ENCODE data around the gene HLCS. TPM values are rescaled to one million over a fixed set of nuclear protein-coding genes. Genes with fewer than 3 reads are reported as not detected.
A peak's percentile ranks its signal among the peaks of the same experiment; 100 is the strongest.

HLCS gene
- total RNA-seq (2012; rRNA removed) (18.1 and 21.0 TPM in 2 replicates), polyA plus RNA-seq (2012; rRNA removed) (8.6 and 10.6 TPM in 2 replicates), Bru-seq, nascent RNA (percentile 71 among the genes with signal in this experiment), BruChase-seq, experiment 1, labeled RNA remaining after a 6-hour chase (percentile 72 among the genes with signal in this experiment), BruChase-seq, experiment 2, labeled RNA remaining after a 2-hour chase (percentile 74 among the genes with signal in this experiment)
- 4.1 and 5.8 TPM in 2 replicates for polyA plus RNA-seq (2012; cell fraction: cytosol; rRNA removed)
- 4.2 and 15.2 TPM in 2 replicates for polyA plus RNA-seq (2012; cell fraction: nucleus; rRNA removed; ENCODE audit: low replicate concordance)
- long read RNA-seq, partial matches to known transcripts, result 4 of 12 reads
- long read RNA-seq, other reads (novel, unspliced or antisense), result 8 of 12 reads

- in situ Hi-C loops (cut with MboI; ENCODE audit: low sequenced_read_pairs) (no loop called here), dilution Hi-C loops (cut with HindIII; ENCODE audit: low sequenced_read_pairs, unreplicated experiment) (no loop called here), intact Hi-C loops (cut with micrococcal nuclease) (no loop called here)
- H3K14ac ChIP-seq (replicated peaks; ENCODE audit: low read depth, low read length), result peak within 1 kb of the TSS; percentile 80
- H2BK20ac ChIP-seq (ENCODE audit: low read depth, low read length), result peak within 1 kb of the TSS; percentile 1; the same call in 1 of the 2 replicates
- peak within 1 kb of the TSS; percentile 78 for H3K27ac ChIP-seq (ENCODE audit: insufficient read depth, low read length)
- TF ChIP-seq MXI1 (IDR thresholded peaks at IDR 0.05; ENCODE audit: borderline replicate concordance, low read depth, low read length), result peak; percentile 38; the same call in 1 of the 2 replicates
- TF ChIP-seq MAZ (IDR thresholded peaks at IDR 0.05; ENCODE audit: borderline replicate concordance, low read depth, low read length), result peak; percentile 52; the same call in 1 of the 2 replicates
- no peak for TF ChIP-seq RFX5 (IDR thresholded peaks at IDR 0.05; ENCODE audit: low read depth, low read length)
- TF ChIP-seq POLR2A (IDR thresholded peaks at IDR 0.05; ENCODE audit: low read depth, low read length), result peak; percentile 65; the same call in 1 of the 2 replicates
- TF ChIP-seq CTCF (conservative IDR thresholded peaks at IDR 0.05; ENCODE audit: low read depth, low read length), result peak; percentile 36; the same call in 1 of the 2 replicates
- no peak for TF ChIP-seq CHD1 (IDR thresholded peaks at IDR 0.05; ENCODE audit: low read depth, low read length)
- TF ChIP-seq RAD21 (IDR thresholded peaks at IDR 0.05; ENCODE audit: low read length), result no peak; the same call in 1 of the 2 replicates
- no peak for TF ChIP-seq NFE2L2 (IDR thresholded peaks at IDR 0.05; ENCODE audit: low read depth, low read length)
- peaks cover 7% of the 10 kb centered on the region for H3K9me1 ChIP-seq (ENCODE audit: insufficient read depth, low read length)
- peak within 1 kb of the TSS; percentile 86 for H3K4ac ChIP-seq (ENCODE audit: low read depth, low read length)
- peak; percentile 36 for DNase-seq
- peak within 1 kb of the TSS; percentile 98 for H3K4me2 ChIP-seq (ENCODE audit: low read depth, low read length)
- H3K36me3 ChIP-seq (ENCODE audit: control insufficient read depth, insufficient read depth, low read length), result peaks cover under 1% of the 10 kb centered on the region
- no peaks in the 10 kb centered on the region for H3K9me3 ChIP-seq (ENCODE audit: control insufficient read depth, insufficient read depth, low read length)
- H2BK15ac ChIP-seq (ENCODE audit: low read depth, low read length), result peak within 1 kb of the TSS; percentile 48; the same call in 1 of the 3 replicates
- peak within 1 kb of the TSS; percentile 69 for H4K91ac ChIP-seq (ENCODE audit: insufficient read depth, low read depth, low read length)
- peak within 1 kb of the TSS; percentile 92 for H2AK9ac ChIP-seq (replicated peaks; ENCODE audit: low read depth, low read length, poor library complexity)
- peak within 1 kb of the TSS; percentile 90 for H4K5ac ChIP-seq (ENCODE audit: low read depth, low read length)
- peak within 1 kb of the TSS; percentile 56; the same call in 1 of the 2 replicates for H3K56ac ChIP-seq (ENCODE audit: extremely low read depth, insufficient read depth, low read length)
- peak within 1 kb of the TSS; percentile 76 for H2AK5ac ChIP-seq (ENCODE audit: low read depth, low read length)
- H3K9ac ChIP-seq (ENCODE audit: low read depth, low read length), result peak within 1 kb of the TSS; percentile 87
- H2BK120ac ChIP-seq (ENCODE audit: low read depth, low read length), result peak within 1 kb of the TSS; percentile 35; the same call in 1 of the 2 replicates
- H2BK5ac ChIP-seq (ENCODE audit: low read depth, low read length, poor library complexity, severe bottlenecking), result peak within 1 kb of the TSS; percentile 79
- peak within 1 kb of the TSS; percentile 0; the same call in 1 of the 2 replicates for H3K18ac ChIP-seq (ENCODE audit: low read depth, low read length)
- ATAC-seq (ENCODE audit: low read depth), result peak; percentile 92
- peak within 1 kb of the TSS; percentile 66 for H3K23ac ChIP-seq (ENCODE audit: low read depth, low read length)
- H2AFZ ChIP-seq (replicated peaks; ENCODE audit: low read length, poor library complexity), result peak within 1 kb of the TSS; percentile 97
- H3K79me1 ChIP-seq (ENCODE audit: low read depth in 1 of 2, low read length in 2 of 2), result peaks cover 13 to 25% of the 10 kb centered on the region in 2 experiments
- ChIA-PET CTCF (interaction anchor here (1.5 kb wide), 1 partner anchor 11 kb away, joined by 6 read pairs; no protein-coding TSS in a partner anchor), POLR2A (ENCODE audit: unreplicated experiment) (interaction anchor here (0.7 kb wide), 2 partner anchors 28 to 155 kb away, joined by 7 to 8 read pairs; no protein-coding TSS in a partner anchor)
- BruUV-seq (replicated peaks), result no TSS peak
- no peaks in the 10 kb centered on the region for H3K27me3 ChIP-seq (ENCODE audit: control insufficient read depth, insufficient read depth, low read length)
- 1% methylated on average over 32 of the region's 101 CpGs; no CpG with 5 or more reads in 1 of the 2 experiments for WGBS, 2 experiments (ENCODE audit: extremely low coverage in 2 of 2, insufficient read length in 1 of 2)
- H4K8ac ChIP-seq (ENCODE audit: low read depth in 2 of 2, low read length in 2 of 2), result peak within 1 kb of the TSS; percentile 94 to 95
- no peaks in the 10 kb centered on the region for H4K20me1 ChIP-seq (ENCODE audit: insufficient read depth, low read length)
- H3K4me3 ChIP-seq (ENCODE audit: insufficient read depth, low read depth, low read length), result peak within 1 kb of the TSS; percentile 100
- peaks cover 3% of the 10 kb centered on the region for H3K4me1 ChIP-seq (ENCODE audit: control insufficient read depth, insufficient read depth, low read length)
Measured at GRCh38 chr21:36966066-36966820, at the start of gene HLCS. HLCS (minus strand) TSS chr21:36966669; CDS start chr21:36966638, 31 bp downstream.

Measured in IMR-90 (cell line).